A673 (cell line): Measurements from ENCODE around the gene ZNF317.

Source experiments
- CTCF ChIP-seq: fragments of 300-800, 200-600 bp; sonication (generic); conservative IDR thresholded peaks from 2 replicates; pipeline ENCODE4 v1.5.1; 2017; ENCODE audit warnings: low read depth, mild to moderate bottlenecking, antibody characterized with exemption, low read length, moderate library complexity, mixed read lengths
- EZH2 ChIP-seq: fragments of 200-600 bp; sonication (generic); IDR thresholded peaks from 2 replicates; pipeline ENCODE4 v1.6.1; 2017; ENCODE audit warnings: borderline replicate concordance, low read depth, mild to moderate bottlenecking, mixed read lengths, antibody characterized with exemption, low read length; ENCODE audit not compliant: poor library complexity, severe bottlenecking

- TF ChIP-seq CTCF (no peak), EZH2 (no peak)
Measured at GRCh38 chr19:9155591-9155990, 15.4 kb downstream of the ZNF317 start.
